Measurements from ENCODE around the gene ZSCAN9.

Gene ZSCAN9

DNA sequence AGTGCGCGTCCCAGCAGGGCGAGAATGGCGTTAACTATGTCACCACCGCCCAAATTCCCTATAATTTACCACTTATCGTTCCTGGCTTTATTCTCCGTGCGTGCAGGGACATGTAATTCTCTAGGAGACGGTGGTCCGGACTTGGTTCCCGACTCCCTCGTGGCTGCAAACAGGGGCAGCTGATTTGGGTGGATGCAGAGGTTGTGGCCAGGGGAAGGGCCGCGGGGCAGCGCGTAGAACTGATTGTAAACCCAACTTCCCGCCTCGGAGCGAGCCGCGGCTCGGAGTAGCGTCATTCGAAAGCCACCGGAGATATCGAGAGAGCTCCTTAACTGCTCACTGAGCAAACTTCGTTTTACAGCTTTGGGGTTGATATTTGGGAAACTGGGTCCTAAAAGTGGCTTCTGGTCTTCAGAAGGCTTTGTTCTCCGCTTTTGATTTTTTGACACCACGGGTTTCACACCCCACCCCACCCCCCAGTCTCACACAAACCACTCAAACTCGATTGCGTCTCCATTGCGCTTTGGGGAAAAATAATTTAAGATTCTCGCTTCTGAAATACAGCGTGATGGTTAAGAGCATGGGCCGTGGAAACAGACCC is 17.5 kb upstream of the ZSCAN9 start:
- no peak for DNase-seq (ENCODE audit: insufficient read length, low spot score)
- peak; percentile 83 for FAIRE-seq

DNA sequence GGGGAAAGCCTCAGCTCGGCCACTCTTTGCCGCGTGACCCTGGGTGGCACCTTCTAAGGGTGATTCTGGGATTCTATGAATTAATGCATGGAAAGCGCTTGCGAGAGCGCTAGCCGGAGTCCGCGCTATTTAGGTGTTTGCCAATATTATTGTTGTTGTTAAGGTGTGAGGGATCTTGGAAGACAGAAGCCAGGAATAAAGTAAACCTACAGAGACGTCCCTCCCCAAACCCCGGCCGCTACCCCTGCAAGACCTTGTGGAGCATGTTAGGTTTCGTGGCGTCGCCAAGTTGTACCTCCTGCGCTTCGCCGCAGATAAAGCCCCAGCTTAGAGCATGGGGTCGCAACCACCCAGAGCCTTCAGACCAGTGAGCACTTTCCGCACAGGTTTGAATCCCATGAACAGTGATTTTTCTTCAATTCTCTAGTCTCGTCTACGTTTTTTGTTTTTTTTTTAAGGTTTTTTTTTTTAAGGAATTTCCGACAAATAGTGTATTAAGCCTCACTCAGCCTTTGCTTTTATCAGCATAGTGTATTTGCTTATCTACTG is 16.9 kb upstream of the ZSCAN9 start:
- TF ChIP-seq POU2F2 (IDR thresholded peaks at IDR 0.05; ENCODE audit: low read depth, low read length) (no peak), PAX5 (IDR thresholded peaks at IDR 0.05; ENCODE audit: insufficient read depth, low read length, severe bottlenecking) (no peak), POLR2A (IDR thresholded peaks at IDR 0.05; ENCODE audit: low read depth, low read length) (no peak), SPI1 (IDR thresholded peaks at IDR 0.05; ENCODE audit: low read depth, low read length) (no peak), POLR2AphosphoS5 (IDR thresholded peaks at IDR 0.05; ENCODE audit: low read depth, low read length) (no peak), TAF1 (IDR thresholded peaks at IDR 0.05; ENCODE audit: low read depth, low read length) (no peak)
- peak; percentile 57 for FAIRE-seq
- no peak for DNase-seq (ENCODE audit: insufficient read length, low spot score)

More for the DNA sequence above, 17.5 kb upstream of the ZSCAN9 start:
- TF ChIP-seq POU2F2 (IDR thresholded peaks at IDR 0.05; ENCODE audit: low read depth, low read length) (no peak), POLR2A (IDR thresholded peaks at IDR 0.05; ENCODE audit: low read depth, low read length) (no peak), SPI1 (IDR thresholded peaks at IDR 0.05; ENCODE audit: low read depth, low read length) (peak; percentile 38; the same call in 1 of the 2 replicates), PAX5 (IDR thresholded peaks at IDR 0.05; ENCODE audit: insufficient read depth, low read length, severe bottlenecking) (no peak)

DNA sequence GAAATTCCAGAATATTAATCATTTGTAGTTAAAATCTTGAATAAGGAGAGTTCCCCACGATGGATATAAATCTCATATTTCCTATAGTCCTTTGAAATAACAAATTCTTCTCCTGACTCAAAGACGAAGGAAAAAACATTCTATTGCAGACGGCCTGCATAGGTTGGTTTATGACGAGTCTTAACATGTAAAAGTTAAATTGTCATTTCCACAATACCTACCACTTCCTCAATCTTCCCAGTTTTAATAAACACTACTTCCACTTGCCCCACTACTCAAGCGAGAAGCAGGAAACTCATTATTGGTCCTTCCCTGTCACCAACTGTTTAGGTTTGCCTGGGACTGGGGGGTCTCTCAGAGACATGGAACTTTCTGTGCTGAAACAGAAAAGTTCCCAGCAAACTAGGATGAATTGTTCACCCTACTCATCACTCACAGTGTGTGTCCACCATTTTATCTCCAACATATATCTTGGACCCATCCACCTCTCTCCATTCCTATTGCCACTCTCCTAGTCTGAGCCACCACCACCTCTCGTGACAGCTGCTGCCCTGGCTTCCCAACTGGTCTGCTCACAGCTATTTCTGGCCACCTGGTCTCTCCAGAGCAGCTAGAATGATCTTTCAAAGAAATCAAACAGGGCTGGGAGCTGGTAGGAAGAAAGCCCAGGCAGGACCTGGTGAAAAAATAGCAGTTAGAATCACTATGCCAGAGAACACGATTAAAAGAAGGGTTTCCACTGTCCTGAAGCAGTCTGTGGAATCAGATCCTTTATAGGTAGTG is 15.1 kb upstream of the ZSCAN9 start:
- no peak for FAIRE-seq
- DNase-seq (ENCODE audit: insufficient read length, low spot score) = no peak

DNA sequence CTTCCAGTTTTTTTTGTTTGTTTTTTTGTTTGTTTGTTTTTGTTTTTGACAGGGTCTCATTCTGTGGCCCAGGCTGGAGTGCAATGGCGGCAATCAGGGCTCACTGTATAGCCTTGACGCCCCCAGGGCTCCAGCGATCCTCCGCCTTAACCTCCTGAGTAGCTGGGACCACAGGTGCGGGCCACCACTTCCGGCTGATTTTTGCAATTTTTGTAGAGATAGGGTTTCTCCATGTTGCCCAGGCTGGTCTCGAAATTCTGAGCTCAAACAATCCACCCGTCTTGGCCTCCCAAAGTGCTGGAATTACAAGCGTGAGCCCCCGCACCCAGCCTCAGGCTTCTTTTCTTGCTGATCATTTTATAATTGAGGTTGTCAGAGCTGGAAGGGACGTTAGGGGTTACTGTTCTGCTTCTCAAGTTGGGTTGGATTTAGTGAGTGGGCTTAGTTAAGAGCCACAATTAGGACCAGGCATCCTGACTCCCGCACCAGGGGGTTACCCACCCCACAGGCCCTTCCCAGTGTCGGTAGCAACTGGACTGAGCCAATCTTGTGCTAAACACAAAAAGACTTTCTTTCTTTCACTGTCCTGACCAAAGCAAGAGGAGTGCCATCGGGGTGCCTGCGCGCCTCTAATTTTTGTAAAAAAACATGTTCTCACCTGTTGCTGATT is 13.1 kb upstream of the ZSCAN9 start:
- FAIRE-seq = no peak
- TF ChIP-seq TAF1 (IDR thresholded peaks at IDR 0.05; ENCODE audit: low read depth, low read length) (no peak), PAX5 (IDR thresholded peaks at IDR 0.05; ENCODE audit: insufficient read depth, low read length, severe bottlenecking) (no peak), POU2F2 (IDR thresholded peaks at IDR 0.05; ENCODE audit: low read depth, low read length) (no peak), POLR2AphosphoS5 (IDR thresholded peaks at IDR 0.05; ENCODE audit: low read depth, low read length) (no peak), SPI1 (IDR thresholded peaks at IDR 0.05; ENCODE audit: low read depth, low read length) (no peak), POLR2A (IDR thresholded peaks at IDR 0.05; ENCODE audit: low read depth, low read length) (no peak)
- no peak for DNase-seq (ENCODE audit: insufficient read length, low spot score)

More for the DNA sequence above, 15.1 kb upstream of the ZSCAN9 start:
- TF ChIP-seq POLR2A (IDR thresholded peaks at IDR 0.05; ENCODE audit: low read depth, low read length) (no peak), TAF1 (IDR thresholded peaks at IDR 0.05; ENCODE audit: low read depth, low read length) (no peak), SPI1 (IDR thresholded peaks at IDR 0.05; ENCODE audit: low read depth, low read length) (peak; percentile 26; the same call in 1 of the 2 replicates), POU2F2 (IDR thresholded peaks at IDR 0.05; ENCODE audit: low read depth, low read length) (no peak), PAX5 (IDR thresholded peaks at IDR 0.05; ENCODE audit: insufficient read depth, low read length, severe bottlenecking) (no peak), POLR2AphosphoS5 (IDR thresholded peaks at IDR 0.05; ENCODE audit: low read depth, low read length) (no peak)

DNA sequence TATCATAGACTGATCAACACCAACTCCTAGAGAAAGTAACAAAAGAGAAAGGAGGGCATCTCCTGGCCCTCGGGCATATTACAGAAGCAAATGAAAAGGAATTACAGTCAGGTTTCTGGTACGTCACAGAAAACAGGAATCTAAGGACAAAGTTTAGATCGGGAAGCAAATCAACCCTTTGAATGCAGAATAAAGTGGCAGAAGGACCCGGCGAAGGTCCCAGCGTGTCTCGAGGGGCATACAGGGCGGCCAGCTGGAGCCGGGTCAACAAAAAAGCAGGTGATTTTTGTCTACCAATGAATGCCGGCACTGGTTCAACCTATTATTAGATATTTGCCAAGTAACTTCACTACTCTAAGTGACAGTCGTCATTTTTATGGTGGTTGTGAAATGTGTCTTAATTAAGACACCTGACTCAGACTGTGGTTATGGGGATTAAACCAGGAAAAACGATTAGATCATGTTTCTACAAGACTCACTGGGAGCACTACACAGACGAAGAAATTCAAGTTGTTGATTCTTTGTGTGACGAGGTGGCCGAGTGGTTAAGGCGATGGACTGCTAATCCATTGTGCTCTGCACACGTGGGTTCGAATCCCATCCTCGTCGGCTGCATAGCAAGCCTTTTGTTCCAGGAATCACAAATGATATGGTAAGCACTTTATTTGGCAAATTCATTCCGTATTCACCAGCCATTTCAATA is 12.4 kb upstream of the ZSCAN9 start:
- TF ChIP-seq SPI1 (IDR thresholded peaks at IDR 0.05; ENCODE audit: low read depth, low read length) (no peak), POU2F2 (IDR thresholded peaks at IDR 0.05; ENCODE audit: low read depth, low read length) (peak; percentile 46; the same call in 1 of the 2 replicates), POLR2A (IDR thresholded peaks at IDR 0.05; ENCODE audit: low read depth, low read length) (no peak)
- FAIRE-seq = peak; percentile 91
- DNase-seq (ENCODE audit: insufficient read length, low spot score) = no peak

DNA sequence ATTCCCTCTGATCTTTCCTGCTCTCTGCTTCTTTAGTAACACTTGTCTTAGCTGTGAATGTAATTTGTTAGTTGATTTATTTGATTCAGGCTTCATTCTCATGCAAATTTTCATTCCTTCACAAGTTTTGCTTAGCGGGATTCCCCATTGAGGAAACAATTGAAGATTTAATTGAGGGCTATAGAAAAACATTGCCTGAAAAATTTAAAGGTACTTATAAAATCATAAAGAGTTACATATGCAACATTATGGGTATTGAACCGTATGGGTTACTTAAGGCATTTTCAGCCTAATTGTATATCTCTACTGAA is 11.9 kb upstream of the ZSCAN9 start:
- DNase-seq (ENCODE audit: insufficient read length, low spot score) (no peak), FAIRE-seq (no peak)
- no peak for TF ChIP-seq TAF1 (IDR thresholded peaks at IDR 0.05; ENCODE audit: low read depth, low read length)
- no peak for TF ChIP-seq POLR2A (IDR thresholded peaks at IDR 0.05; ENCODE audit: low read depth, low read length)
- TF ChIP-seq SPI1 (IDR thresholded peaks at IDR 0.05; ENCODE audit: low read depth, low read length) = no peak
- TF ChIP-seq POLR2AphosphoS5 (IDR thresholded peaks at IDR 0.05; ENCODE audit: low read depth, low read length) = no peak
- TF ChIP-seq PAX5 (IDR thresholded peaks at IDR 0.05; ENCODE audit: insufficient read depth, low read length, severe bottlenecking) = no peak
- TF ChIP-seq POU2F2 (IDR thresholded peaks at IDR 0.05; ENCODE audit: low read depth, low read length) = no peak

DNA sequence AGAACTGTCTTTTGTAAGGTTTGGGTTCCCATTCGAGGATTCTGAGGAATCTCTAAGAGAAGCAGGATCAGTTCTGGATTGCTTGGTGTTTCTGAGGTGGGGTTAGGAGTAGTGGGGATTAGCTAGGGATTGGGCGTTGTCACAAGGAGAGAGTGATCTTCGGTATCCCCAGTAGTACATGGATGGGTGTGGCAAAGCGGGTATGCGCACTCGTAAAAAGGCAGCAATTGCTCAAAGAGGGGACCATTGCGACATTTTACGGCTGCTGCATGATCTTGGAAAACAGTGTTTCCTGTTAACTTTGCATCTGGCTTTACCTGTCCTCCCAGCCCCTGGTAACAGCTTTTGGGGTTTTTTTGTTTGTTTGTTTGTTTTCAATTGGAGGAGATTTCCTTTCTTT is 9.7 kb upstream of the ZSCAN9 start:
- no peak for DNase-seq (ENCODE audit: insufficient read length, low spot score)
- no peak for FAIRE-seq
- no peak for TF ChIP-seq TAF1 (IDR thresholded peaks at IDR 0.05; ENCODE audit: low read depth, low read length)
- no peak for TF ChIP-seq POLR2AphosphoS5 (IDR thresholded peaks at IDR 0.05; ENCODE audit: low read depth, low read length)
- TF ChIP-seq POU2F2 (IDR thresholded peaks at IDR 0.05; ENCODE audit: low read depth, low read length) = no peak
- no peak for TF ChIP-seq SPI1 (IDR thresholded peaks at IDR 0.05; ENCODE audit: low read depth, low read length)
- no peak for TF ChIP-seq POLR2A (IDR thresholded peaks at IDR 0.05; ENCODE audit: low read depth, low read length)
- TF ChIP-seq PAX5 (IDR thresholded peaks at IDR 0.05; ENCODE audit: insufficient read depth, low read length, severe bottlenecking) = no peak

DNA sequence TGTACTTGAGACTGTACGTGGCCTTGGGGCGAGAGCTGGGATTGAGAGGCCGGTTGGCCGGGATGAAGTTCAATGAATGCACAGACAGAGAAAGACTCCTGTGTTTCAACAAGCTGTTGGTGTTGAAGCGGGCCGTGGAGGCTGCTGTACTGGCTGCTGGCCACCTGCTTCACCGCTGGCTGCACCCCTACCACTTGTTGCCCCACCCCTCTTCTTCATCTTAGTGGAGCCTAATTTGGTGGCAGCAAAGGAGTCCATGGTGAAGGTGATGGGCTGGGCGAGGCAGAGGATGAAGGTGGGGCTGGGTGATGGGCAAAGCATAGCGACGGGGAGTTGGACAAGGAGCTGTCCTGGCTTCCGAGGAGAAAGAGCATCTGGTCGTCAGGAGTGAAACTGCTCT is 7.2 kb upstream of the ZSCAN9 start:
- TF ChIP-seq SPI1 (IDR thresholded peaks at IDR 0.05; ENCODE audit: low read depth, low read length) (no peak), POLR2A (IDR thresholded peaks at IDR 0.05; ENCODE audit: low read depth, low read length) (no peak), TAF1 (IDR thresholded peaks at IDR 0.05; ENCODE audit: low read depth, low read length) (no peak), POU2F2 (IDR thresholded peaks at IDR 0.05; ENCODE audit: low read depth, low read length) (no peak), POLR2AphosphoS5 (IDR thresholded peaks at IDR 0.05; ENCODE audit: low read depth, low read length) (no peak), PAX5 (IDR thresholded peaks at IDR 0.05; ENCODE audit: insufficient read depth, low read length, severe bottlenecking) (no peak)
- no peak for FAIRE-seq
- DNase-seq (ENCODE audit: insufficient read length, low spot score) = no peak

Measured in GM12891 (cell line).